ENCODE measurements around the gene SHANK3. TPM values are rescaled to one million over a fixed set of nuclear protein-coding genes. Genes with fewer than 3 reads are reported as not detected.

The SHANK3 gene
- total RNA-seq, 5 donors from 2014 or later (not counting 1 experiment from before 2014, with no cell fraction given), result 0.22 to 0.47 (median 0.28) TPM

- POLR2A ChIA-PET, result no interaction called here
- no peaks in the 10 kb centered on the region for H3K36me3 Mint-ChIP-seq
These were observed 32.0 kb downstream of the SHANK3 start for GRCh38 chr22:50704510-50705218.

GRCh38 chr22:50705219-50705691 lies 32.6 kb downstream of the SHANK3 start:
- WGBS (ENCODE audit: insufficient coverage), result 75% methylated on average over 14 of the region's 23 CpGs
- Mint-ChIP-seq H3K9me3 (no peaks in the 10 kb centered on the region), H3K4me1 (peaks cover 14 to 19% (median 15%) of the 10 kb centered on the region in 3 donors), H3K27ac (no peak overlapping the region), H3K27me3 (peaks cover 0 to 6% of the 10 kb centered on the region in 2 donors), H3K36me3 (no peaks in the 10 kb centered on the region), H3K4me3 (no peak overlapping the region)
- H3K36me3 ChIP-seq (ENCODE audit: control insufficient read depth in 2 of 2, extremely low read depth in 1 of 2, insufficient read depth in 1 of 2, low read length in 1 of 2), result no peaks in the 10 kb centered on the region
- peaks cover 0 to 23% of the 10 kb centered on the region in 2 experiments for H3K27me3 ChIP-seq (replicated peaks in 1 of 2; ENCODE audit: control insufficient read depth in 2 of 2, extremely low read depth in 1 of 2, insufficient read depth in 2 of 2, low read length in 1 of 2)
- H3K9me3 ChIP-seq, result no peaks in the 10 kb centered on the region
- peaks cover 0 to 5% of the 10 kb centered on the region in 2 experiments for H3K4me1 ChIP-seq (ENCODE audit: control insufficient read depth in 1 of 2, extremely low read depth in 1 of 2, insufficient read depth in 2 of 2, low read length in 2 of 2)
- CTCF ChIA-PET, result no interaction called here
- H3K27ac ChIP-seq (ENCODE audit: low read length), result no peak overlapping the region
- no peak for DNase-seq
- POLR2A ChIA-PET, result no interaction called here
- no peak overlapping the region for H3K4me3 ChIP-seq (ENCODE audit: control insufficient read depth in 1 of 2, extremely low read depth in 1 of 2, low read length in 1 of 2)
- ATAC-seq (replicated peaks in 1 of 4), result no peak

More at GRCh38 chr22:50704510-50705218, 32.0 kb downstream of the SHANK3 start:
- WGBS (ENCODE audit: insufficient coverage), result 86% methylated on average over 29 of the region's 37 CpGs
- Histone ChIP-seq H3K36me3 (ENCODE audit: control insufficient read depth in 2 of 2, extremely low read depth in 1 of 2, insufficient read depth in 1 of 2, low read length in 1 of 2) (no peaks in the 10 kb centered on the region), H3K4me1 (ENCODE audit: control insufficient read depth in 1 of 2, extremely low read depth in 1 of 2, insufficient read depth in 2 of 2, low read length in 2 of 2) (peaks cover 0 to 5% of the 10 kb centered on the region in 2 experiments), H3K27ac (ENCODE audit: low read length) (no peak overlapping the region), H3K4me3 (ENCODE audit: control insufficient read depth in 1 of 2, extremely low read depth in 1 of 2, low read length in 1 of 2) (no peak overlapping the region), H3K27me3 (replicated peaks in 1 of 2; ENCODE audit: control insufficient read depth in 2 of 2, extremely low read depth in 1 of 2, insufficient read depth in 2 of 2, low read length in 1 of 2) (peaks cover 0 to 22% of the 10 kb centered on the region in 2 experiments), H3K9me3 (no peaks in the 10 kb centered on the region)
- Mint-ChIP-seq H3K9me3 (no peaks in the 10 kb centered on the region), H3K4me1 (peaks cover 14 to 19% (median 15%) of the 10 kb centered on the region in 3 donors), H3K27ac (no peak overlapping the region), H3K27me3 (peaks cover 0 to 6% of the 10 kb centered on the region in 2 donors), H3K4me3 (no peak overlapping the region)
- no peak for DNase-seq
- CTCF ChIA-PET, result no interaction called here
- no peak for ATAC-seq (replicated peaks in 1 of 4)

- Histone ChIP-seq H3K9me3 (no peaks in the 10 kb centered on the region), H3K27ac (ENCODE audit: low read length) (no peak overlapping the region), H3K36me3 (ENCODE audit: control insufficient read depth in 2 of 2, extremely low read depth in 1 of 2, insufficient read depth in 1 of 2, low read length in 1 of 2) (no peaks in the 10 kb centered on the region), H3K4me1 (ENCODE audit: control insufficient read depth in 1 of 2, extremely low read depth in 1 of 2, insufficient read depth in 2 of 2, low read length in 2 of 2) (peaks cover 0 to 5% of the 10 kb centered on the region in 2 experiments), H3K27me3 (replicated peaks in 1 of 2; ENCODE audit: control insufficient read depth in 2 of 2, extremely low read depth in 1 of 2, insufficient read depth in 2 of 2, low read length in 1 of 2) (peaks cover 0 to 23% of the 10 kb centered on the region in 2 experiments), H3K4me3 (ENCODE audit: control insufficient read depth in 1 of 2, extremely low read depth in 1 of 2, low read length in 1 of 2) (no peak overlapping the region)
- peaks cover 13 to 23% (median 15%) of the 10 kb centered on the region in 3 donors for H3K4me1 Mint-ChIP-seq
- CTCF ChIA-PET, result no interaction called here
- no peak for ATAC-seq (replicated peaks in 1 of 4)
- no peak for DNase-seq
- POLR2A ChIA-PET, result no interaction called here
- no peak overlapping the region for H3K27ac Mint-ChIP-seq
- no peaks in the 10 kb centered on the region for H3K36me3 Mint-ChIP-seq
- no peaks in the 10 kb centered on the region for H3K9me3 Mint-ChIP-seq
- peaks cover 3% of the 10 kb centered on the region in 2 donors for H3K27me3 Mint-ChIP-seq
- H3K4me3 Mint-ChIP-seq, result no peak overlapping the region
- WGBS (ENCODE audit: insufficient coverage), result 92% methylated on average over 24 of the region's 27 CpGs
These were observed 33.3 kb downstream of the SHANK3 start for GRCh38 chr22:50705851-50706351.

GRCh38 chr22:50706481-50707125 lies 34.0 kb downstream of the SHANK3 start:
- ChIA-PET CTCF (no interaction called here), POLR2A (no interaction called here)
- ATAC-seq (replicated peaks in 1 of 4), result no peak

GRCh38 chr22:50708474-50708873 lies 35.9 kb downstream of the SHANK3 start:
- whole genome bisulfite sequencing (ENCODE audit: insufficient coverage), result no CpG with 5 or more reads among the region's 3 CpGs
- Histone ChIP-seq H3K36me3 (ENCODE audit: control insufficient read depth in 2 of 2, extremely low read depth in 1 of 2, insufficient read depth in 1 of 2, low read length in 1 of 2) (no peaks in the 10 kb centered on the region), H3K27me3 (replicated peaks in 1 of 2; ENCODE audit: control insufficient read depth in 2 of 2, extremely low read depth in 1 of 2, insufficient read depth in 2 of 2, low read length in 1 of 2) (peaks cover 0 to 20% of the 10 kb centered on the region in 2 experiments), H3K9me3 (no peaks in the 10 kb centered on the region), H3K27ac (ENCODE audit: low read length) (no peak overlapping the region), H3K4me3 (ENCODE audit: control insufficient read depth in 1 of 2, extremely low read depth in 1 of 2, low read length in 1 of 2) (no peak overlapping the region), H3K4me1 (ENCODE audit: control insufficient read depth in 1 of 2, extremely low read depth in 1 of 2, insufficient read depth in 2 of 2, low read length in 2 of 2) (no peaks in the 10 kb centered on the region)
- Mint-ChIP-seq H3K4me1 (peaks cover 0 to 5% (median 0%) of the 10 kb centered on the region in 3 donors), H3K9me3 (no peaks in the 10 kb centered on the region), H3K27ac (no peak overlapping the region), H3K4me3 (no peak overlapping the region), H3K27me3 (peaks cover 3% of the 10 kb centered on the region in 2 donors), H3K36me3 (no peaks in the 10 kb centered on the region)
- ATAC-seq (replicated peaks in 1 of 4) (no peak), DNase-seq (no peak)
- CTCF ChIA-PET, result no interaction called here
- POLR2A ChIA-PET, result no interaction called here

More at GRCh38 chr22:50706481-50707125, 34.0 kb downstream of the SHANK3 start:
- H3K4me1 ChIP-seq (ENCODE audit: control insufficient read depth in 1 of 2, extremely low read depth in 1 of 2, insufficient read depth in 2 of 2, low read length in 2 of 2), result peaks cover 0 to 5% of the 10 kb centered on the region in 2 experiments
- H3K36me3 ChIP-seq (ENCODE audit: control insufficient read depth in 2 of 2, extremely low read depth in 1 of 2, insufficient read depth in 1 of 2, low read length in 1 of 2), result no peaks in the 10 kb centered on the region
- no peak overlapping the region for H3K27ac Mint-ChIP-seq
- no peak overlapping the region for H3K4me3 ChIP-seq (ENCODE audit: control insufficient read depth in 1 of 2, extremely low read depth in 1 of 2, low read length in 1 of 2)
- no peak overlapping the region for H3K27ac ChIP-seq (ENCODE audit: low read length)
- peaks cover 0 to 20% of the 10 kb centered on the region in 2 experiments for H3K27me3 ChIP-seq (replicated peaks in 1 of 2; ENCODE audit: control insufficient read depth in 2 of 2, extremely low read depth in 1 of 2, insufficient read depth in 2 of 2, low read length in 1 of 2)
- no peaks in the 10 kb centered on the region for H3K36me3 Mint-ChIP-seq
- no peaks in the 10 kb centered on the region for H3K9me3 Mint-ChIP-seq
- 92% methylated on average over 7 of the region's 14 CpGs for WGBS (ENCODE audit: insufficient coverage)
- peaks cover 13 to 19% (median 15%) of the 10 kb centered on the region in 3 donors for H3K4me1 Mint-ChIP-seq
- H3K9me3 ChIP-seq, result no peaks in the 10 kb centered on the region
- peaks cover 3% of the 10 kb centered on the region in 2 donors for H3K27me3 Mint-ChIP-seq
- H3K4me3 Mint-ChIP-seq, result no peak overlapping the region
- DNase-seq, result no peak

GRCh38 chr22:50708996-50709395 lies 36.4 kb downstream of the SHANK3 start:
- no peak for ATAC-seq (replicated peaks in 1 of 4)
- Histone ChIP-seq H3K9me3 (no peaks in the 10 kb centered on the region), H3K36me3 (ENCODE audit: control insufficient read depth in 2 of 2, extremely low read depth in 1 of 2, insufficient read depth in 1 of 2, low read length in 1 of 2) (no peaks in the 10 kb centered on the region), H3K4me3 (ENCODE audit: control insufficient read depth in 1 of 2, extremely low read depth in 1 of 2, low read length in 1 of 2) (no peak overlapping the region), H3K27me3 (replicated peaks in 1 of 2; ENCODE audit: control insufficient read depth in 2 of 2, extremely low read depth in 1 of 2, insufficient read depth in 2 of 2, low read length in 1 of 2) (peaks cover 0 to 20% of the 10 kb centered on the region in 2 experiments), H3K27ac (ENCODE audit: low read length) (no peak overlapping the region), H3K4me1 (ENCODE audit: control insufficient read depth in 1 of 2, extremely low read depth in 1 of 2, insufficient read depth in 2 of 2, low read length in 2 of 2) (no peaks in the 10 kb centered on the region)
- Mint-ChIP-seq H3K4me3 (no peak overlapping the region), H3K4me1 (peaks cover 0 to 5% (median 0%) of the 10 kb centered on the region in 3 donors), H3K9me3 (no peaks in the 10 kb centered on the region), H3K27me3 (peaks cover 3% of the 10 kb centered on the region in 2 donors), H3K36me3 (no peaks in the 10 kb centered on the region), H3K27ac (no peak overlapping the region)
- POLR2A ChIA-PET, result no interaction called here
- WGBS (ENCODE audit: insufficient coverage), result 69% methylated on average over 2 of the region's 6 CpGs
- CTCF ChIA-PET, result interaction anchor here in 1 of 2 donors (0.5 kb wide), 1 partner anchor 89 kb away, joined by 4 read pairs; no protein-coding TSS in a partner anchor
- no peak for DNase-seq
